H9 (cell line): ENCODE measurements around the gene RRAD. TPM values are rescaled to one million over a fixed set of nuclear protein-coding genes. Genes with fewer than 3 reads are reported as not detected.

Source experiments
- DNase-seq: peaks from one replicate; pipeline ENCODE4 v3.0.0-alpha.2; 2017
- H2AFZ ChIP-seq: one replicate; pipeline ENCODE4 v1.6.1; 2013; ENCODE audit warnings: mild to moderate bottlenecking, low read length, control low read depth, moderate library complexity
- H2AK5ac ChIP-seq: 2 replicates; pipeline ENCODE4 v1.6.1; 2013; ENCODE audit warnings: low read length, control low read depth, mixed read lengths; ENCODE audit not compliant: insufficient read length
- H2BK120ac ChIP-seq: one replicate; pipeline ENCODE4 v1.6.1; 2013; ENCODE audit warnings: low read depth, mild to moderate bottlenecking, low read length, control low read depth, inconsistent platforms; ENCODE audit not compliant: poor library complexity, severe bottlenecking
- H2BK12ac ChIP-seq: 2 replicates; pipeline ENCODE4 v1.6.1; 2013; ENCODE audit warnings: low read length, control low read depth, mixed read lengths, low read depth; ENCODE audit not compliant: insufficient read length
- H2BK15ac ChIP-seq: 2 replicates; pipeline ENCODE4 v1.6.1; 2013; ENCODE audit warnings: low read depth, low read length, control low read depth
- H2BK20ac ChIP-seq: one replicate; pipeline ENCODE4 v1.6.1; 2013; ENCODE audit warnings: low read depth, mild to moderate bottlenecking, low read length, control low read depth, inconsistent platforms; ENCODE audit not compliant: poor library complexity, severe bottlenecking
- H2BK5ac ChIP-seq: 2 replicates; pipeline ENCODE4 v1.6.1; 2013; ENCODE audit warnings: low read length, control low read depth, mixed read lengths; ENCODE audit not compliant: insufficient read length
- H3K14ac ChIP-seq: 2 replicates; pipeline ENCODE4 v1.6.1; 2013; ENCODE audit warnings: low read length, control low read depth; ENCODE audit not compliant: insufficient read depth
- H3K18ac ChIP-seq: 2 replicates; pipeline ENCODE4 v1.6.1; 2013; ENCODE audit warnings: low read depth, mild to moderate bottlenecking, mixed read lengths, low read length, control low read depth; ENCODE audit not compliant: insufficient read length
- H3K23ac ChIP-seq: 2 replicates; pipeline ENCODE4 v1.6.1; 2013; ENCODE audit warnings: low read length, control low read depth, mixed read lengths, low read depth; ENCODE audit not compliant: insufficient read length
- H3K23me2 ChIP-seq: 2 replicates; pipeline ENCODE4 v1.6.1; 2013; ENCODE audit warnings: low read depth, mild to moderate bottlenecking, mixed read lengths, low read length, control low read depth; ENCODE audit not compliant: insufficient read length, poor library complexity, severe bottlenecking
- H3K27ac ChIP-seq: 2 replicates; pipeline ENCODE4 v1.5.1; 2013; ENCODE audit warnings: low read length, control low read depth, mixed read lengths, low read depth; ENCODE audit not compliant: insufficient read length
- H3K27me3 ChIP-seq: 2 replicates; pipeline ENCODE4 v1.6.1; 2013; ENCODE audit warnings: low read length, control low read depth, inconsistent platforms; ENCODE audit not compliant: insufficient read depth
- H3K4ac ChIP-seq: 2 replicates; pipeline ENCODE4 v1.6.1; 2013; ENCODE audit warnings: low read depth, mild to moderate bottlenecking, control low read depth, inconsistent platforms, low read length, moderate library complexity
- H3K4me1 ChIP-seq: 2 replicates; pipeline ENCODE4 v1.6.1; 2013; ENCODE audit warnings: low read length, control low read depth, inconsistent platforms; ENCODE audit not compliant: insufficient read depth
- H3K4me2 ChIP-seq: 2 replicates; pipeline ENCODE4 v1.6.1; 2013; ENCODE audit warnings: low read length, control low read depth, mixed read lengths; ENCODE audit not compliant: insufficient read length, insufficient read depth
- H3K56ac ChIP-seq: 2 replicates; pipeline ENCODE4 v1.6.1; 2013; ENCODE audit warnings: low read depth, mild to moderate bottlenecking, mixed read lengths, low read length, control low read depth; ENCODE audit not compliant: insufficient read length
- H3K79me1 ChIP-seq: 2 replicates; pipeline ENCODE4 v1.6.1; 2013; ENCODE audit warnings: low read depth, mild to moderate bottlenecking, moderate library complexity, low read length, control low read depth, inconsistent platforms; ENCODE audit not compliant: insufficient read depth, poor library complexity, severe bottlenecking
- H3K79me2 ChIP-seq: 2 replicates; pipeline ENCODE4 v1.6.1; 2013; ENCODE audit warnings: low read length, control low read depth, inconsistent platforms; ENCODE audit not compliant: insufficient read depth
- H3K9ac ChIP-seq: 2 replicates; pipeline ENCODE4 v1.6.1; 2013; ENCODE audit warnings: low read length, control low read depth, mixed read lengths; ENCODE audit not compliant: insufficient read length; ENCODE audit errors: extremely low read depth
- H3K9me3 ChIP-seq: one replicate; pipeline ENCODE4 v1.6.1; 2013; ENCODE audit warnings: low read depth, low read length, inconsistent platforms; ENCODE audit not compliant: control insufficient read depth
- H3T11ph ChIP-seq: one replicate; pipeline ENCODE4 v1.6.1; 2013; ENCODE audit warnings: mild to moderate bottlenecking, low read length, control low read depth, inconsistent platforms
- H4K20me1 ChIP-seq: one replicate; pipeline ENCODE4 v1.6.1; 2013; ENCODE audit not compliant: control insufficient read depth, insufficient read length, insufficient read depth
- H4K5ac ChIP-seq: 2 replicates; pipeline ENCODE4 v1.6.1; 2013; ENCODE audit warnings: low read depth, mild to moderate bottlenecking, mixed read lengths, low read length, control low read depth; ENCODE audit not compliant: insufficient read length
- H4K8ac ChIP-seq: replicated peaks from 2 replicates; pipeline ENCODE4 v1.6.1; 2013; ENCODE audit warnings: low read length, control low read depth, mixed read lengths, low read depth; ENCODE audit not compliant: insufficient read length
- H4K91ac ChIP-seq: 2 replicates; pipeline ENCODE4 v1.6.1; 2013; ENCODE audit warnings: low read depth, mild to moderate bottlenecking, moderate library complexity, mixed read lengths, low read length, control low read depth; ENCODE audit not compliant: insufficient read length
- H3K27ac Mint-ChIP-seq, 3 experiments: 2 replicates in 2 of 3; 3 replicates in 1 of 3; pipeline ENCODE4 v1.8.0; 2020 to 2021; ENCODE audit warnings: mixed read lengths in 3 of 3, mild to moderate bottlenecking in 1 of 3, moderate library complexity in 1 of 3
- H3K27me3 Mint-ChIP-seq: 2 replicates; pipeline ENCODE4 v1.8.0; 2021; ENCODE audit warnings: low read depth, mild to moderate bottlenecking, moderate library complexity, mixed read lengths
- H3K36me3 Mint-ChIP-seq, 3 experiments: 2 replicates in 2 of 3; 3 replicates in 1 of 3; pipeline ENCODE4 v1.8.0; 2020 to 2021; ENCODE audit warnings: low read depth in 3 of 3, mixed read lengths in 3 of 3; ENCODE audit not compliant: insufficient read depth in 1 of 3
- H3K4me1 Mint-ChIP-seq, 2 experiments: 2 replicates each; pipeline ENCODE4 v1.8.0; 2020; ENCODE audit warnings: mixed read lengths in 2 of 2
- H3K4me3 Mint-ChIP-seq, 2 experiments: 2 replicates in 1 of 2; 3 replicates in 1 of 2; pipeline ENCODE4 v1.8.0; 2020 to 2021; ENCODE audit warnings: mild to moderate bottlenecking in 2 of 2, mixed read lengths in 2 of 2, moderate library complexity in 1 of 2
- H3K9me3 Mint-ChIP-seq, 2 experiments: 2 replicates in 1 of 2; 3 replicates in 1 of 2; pipeline ENCODE4 v1.8.0; 2020; ENCODE audit warnings: mild to moderate bottlenecking in 2 of 2, mixed read lengths in 2 of 2, moderate library complexity in 1 of 2
- CTCF ChIP-seq: fragments of 200-600 bp; sonication (generic); conservative IDR thresholded peaks from 3 replicates; pipeline ENCODE4 v1.8.0; 2021; ENCODE audit warnings: antibody characterized with exemption, mild to moderate bottlenecking
- WGBS: extraction: QIAGEN DNeasy Blood & Tissue Kit; methylation state at CpG from one replicate; pipeline ENCODE4 v1.1.7; 2013; ENCODE audit warnings: missing lambda C conversion rate, low lambda C conversion rate, mixed read lengths; ENCODE audit not compliant: insufficient read length; ENCODE audit errors: extremely low coverage; 5-methylcytosine and 5-hydroxymethylcytosine counted together
- total RNA-seq: library from RNA; stranded (reverse); gene quantifications from 2 replicates; pipeline ENCODE4 v1.2.1, GENCODE V29; 2021

RRAD gene
- total RNA-seq, 1 experiment from 2014 or later, result 0.72 TPM

- H2BK120ac ChIP-seq, result no peak overlapping the region
- H3K4ac ChIP-seq, result no peak overlapping the region
- H2AK5ac ChIP-seq, result no peak overlapping the region
- Mint-ChIP-seq H3K27ac (peak overlapping the region in 1 of 3 experiments; percentile 69; a peak in 1 of 7 replicates), H3K9me3 (no peaks in the 10 kb centered on the region), H3K27me3 (no peaks in the 10 kb centered on the region), H3K4me1 (0 out of 4 replicates have a peak, but pooled peaks cover under 1 to 3% of the 10 kb centered on the region in 2 experiments), H3K36me3 (peaks cover 15 to 51% (median 38%) of the 10 kb centered on the region in 3 experiments; a peak in 6 of 7 replicates), H3K4me3 (no peak overlapping the region)
- H3K4me1 ChIP-seq, result no peaks in the 10 kb centered on the region
- no peak overlapping the region for H2BK5ac ChIP-seq
- H3K27ac ChIP-seq, result no peak overlapping the region
- H3K56ac ChIP-seq, result no peak overlapping the region
- H3K23me2 ChIP-seq, result no peaks in the 10 kb centered on the region
- no peaks in the 10 kb centered on the region for H3K9me3 ChIP-seq
- no peak overlapping the region for H4K8ac ChIP-seq
- H3K27me3 ChIP-seq, result no peaks in the 10 kb centered on the region
- no peak overlapping the region for H3K14ac ChIP-seq
- H3K9ac ChIP-seq, result no peak overlapping the region
- H4K20me1 ChIP-seq, result no peaks in the 10 kb centered on the region
- H3K79me2 ChIP-seq, result no peaks in the 10 kb centered on the region
- no peaks in the 10 kb centered on the region for H3K79me1 ChIP-seq
- no peak overlapping the region for H3T11ph ChIP-seq
- no peak for DNase-seq
- no peak overlapping the region for H2BK12ac ChIP-seq
- no peak overlapping the region for H4K5ac ChIP-seq
- H2BK20ac ChIP-seq, result no peak overlapping the region
- H3K18ac ChIP-seq, result no peak overlapping the region
- no peak overlapping the region for H3K4me2 ChIP-seq
- TF ChIP-seq CTCF, result no peak
- H2AFZ ChIP-seq, result no peak overlapping the region
- H3K23ac ChIP-seq, result no peak overlapping the region
- H4K91ac ChIP-seq, result no peak overlapping the region
- H2BK15ac ChIP-seq, result no peak overlapping the region
- WGBS, result no CpG with 5 or more reads among the region's 6 CpGs
Measured at GRCh38 chr16:66888647-66889615, 36.4 kb downstream of the RRAD start.
